HG03571 (cell line): ENCODE measurements around the gene PHF20.
"Not testable (repeated sequence)": the region's sequence is repeated elsewhere in the genome, so short reads cannot be mapped to it uniquely, and the experiment has no call there.

Source experiments
- ATAC-seq: cut with Tn5 transposase; IDR thresholded peaks from one replicate; pipeline ENCODE4 v1.9.1; 2021; ENCODE audit not compliant: unreplicated experiment

Gene PHF20

DNA sequence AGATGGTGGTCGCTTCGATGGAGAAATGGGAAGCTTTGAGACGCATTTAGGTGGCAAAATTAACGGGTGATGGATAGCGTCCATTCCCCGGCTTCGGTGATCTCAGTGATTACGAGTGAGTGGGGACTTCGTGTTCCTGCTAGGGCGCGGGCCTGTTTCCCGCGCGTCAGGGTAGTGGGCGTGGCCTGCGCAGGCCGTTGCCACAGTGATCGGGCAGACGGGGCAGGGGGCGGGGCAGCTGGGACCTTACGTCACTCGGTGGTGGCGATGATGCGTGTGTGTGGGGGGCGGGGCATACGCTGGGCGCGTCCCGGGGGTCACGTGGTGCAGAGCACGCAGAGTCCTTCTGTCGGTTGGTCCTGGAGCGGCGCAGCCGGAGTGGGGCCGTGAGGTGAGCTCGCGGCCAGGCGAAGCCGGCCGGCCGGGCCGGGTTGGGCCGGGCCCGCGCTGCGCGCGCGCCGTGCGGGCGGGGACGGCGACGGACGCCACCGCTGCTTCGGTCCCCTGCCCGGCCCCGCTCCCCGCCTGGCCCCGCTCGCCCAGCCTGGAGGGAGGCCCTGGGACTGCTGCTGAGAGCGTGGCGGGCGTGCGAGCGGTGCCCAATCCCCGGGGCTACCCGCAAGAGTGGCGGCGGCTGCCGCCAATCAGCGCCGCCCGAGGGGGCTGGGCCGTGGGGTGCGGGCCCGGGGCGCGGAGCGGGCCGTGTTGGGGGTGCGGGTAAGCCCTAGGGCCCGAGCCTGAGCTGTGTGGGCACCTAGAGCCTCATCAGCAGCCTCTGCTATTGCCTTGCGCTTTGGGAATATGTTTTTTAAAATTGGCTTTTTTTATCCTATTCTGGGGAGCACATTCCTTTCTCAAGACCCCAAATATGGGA, at the start of gene PHF20:
Gene PHF20 (plus strand): TSS at position 327 of the 874 bp plus-strand sequence. CDS start 29,508 bp downstream, outside the sequence.
- ATAC-seq, result peak; percentile 72

DNA sequence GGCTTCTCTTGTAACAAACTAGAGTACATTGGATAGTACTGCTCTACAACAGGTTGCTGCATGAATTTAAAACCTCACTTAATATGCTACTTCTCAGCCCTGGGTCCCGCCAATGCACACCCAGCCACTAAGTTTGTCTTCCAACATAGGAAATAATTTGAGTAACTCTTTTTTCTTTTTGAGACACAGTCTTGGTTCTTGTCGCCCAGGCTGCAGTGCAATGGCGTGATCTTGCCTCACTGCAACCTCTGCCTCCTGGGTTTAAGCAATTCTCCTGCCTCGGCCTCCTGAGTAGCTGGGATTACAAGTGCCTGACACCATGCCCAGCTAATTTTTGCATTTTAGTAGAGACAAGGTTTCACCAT, 48.6 kb upstream of the PHF20 start:
- not testable (repeated sequence) for ATAC-seq

DNA sequence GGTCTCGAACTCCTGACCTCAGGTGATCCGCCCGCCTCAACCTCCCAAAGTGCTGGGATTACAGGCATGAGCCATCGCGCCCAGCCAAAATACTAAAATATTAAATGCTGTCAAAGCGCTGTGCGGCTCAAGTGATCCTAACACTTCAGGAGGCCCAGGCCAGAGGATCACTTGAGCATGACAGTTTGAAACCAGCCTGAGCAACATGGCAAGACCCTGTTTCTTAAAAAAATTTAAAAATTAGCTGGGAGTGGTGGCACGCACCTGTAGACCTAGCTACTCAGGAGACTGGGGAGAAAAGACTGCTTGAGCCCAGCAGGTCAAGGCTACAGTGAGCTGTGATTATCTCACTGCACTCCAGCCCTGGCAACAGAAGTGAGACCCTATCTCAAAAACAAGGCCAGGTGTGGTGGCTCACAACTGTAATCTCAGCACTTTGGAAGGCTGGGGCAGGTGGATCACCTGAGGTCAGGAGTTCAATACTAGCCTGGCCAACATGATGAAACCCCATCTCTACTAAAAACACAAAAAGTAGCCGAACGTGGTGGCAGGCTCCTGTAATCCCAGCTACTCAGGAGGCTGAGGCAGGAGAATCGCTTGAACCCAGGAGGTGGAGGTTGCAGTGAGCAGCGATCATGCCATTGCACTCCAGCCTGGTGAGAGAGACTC, 48.0 kb upstream of the PHF20 start:
- not testable (repeated sequence) for ATAC-seq

DNA sequence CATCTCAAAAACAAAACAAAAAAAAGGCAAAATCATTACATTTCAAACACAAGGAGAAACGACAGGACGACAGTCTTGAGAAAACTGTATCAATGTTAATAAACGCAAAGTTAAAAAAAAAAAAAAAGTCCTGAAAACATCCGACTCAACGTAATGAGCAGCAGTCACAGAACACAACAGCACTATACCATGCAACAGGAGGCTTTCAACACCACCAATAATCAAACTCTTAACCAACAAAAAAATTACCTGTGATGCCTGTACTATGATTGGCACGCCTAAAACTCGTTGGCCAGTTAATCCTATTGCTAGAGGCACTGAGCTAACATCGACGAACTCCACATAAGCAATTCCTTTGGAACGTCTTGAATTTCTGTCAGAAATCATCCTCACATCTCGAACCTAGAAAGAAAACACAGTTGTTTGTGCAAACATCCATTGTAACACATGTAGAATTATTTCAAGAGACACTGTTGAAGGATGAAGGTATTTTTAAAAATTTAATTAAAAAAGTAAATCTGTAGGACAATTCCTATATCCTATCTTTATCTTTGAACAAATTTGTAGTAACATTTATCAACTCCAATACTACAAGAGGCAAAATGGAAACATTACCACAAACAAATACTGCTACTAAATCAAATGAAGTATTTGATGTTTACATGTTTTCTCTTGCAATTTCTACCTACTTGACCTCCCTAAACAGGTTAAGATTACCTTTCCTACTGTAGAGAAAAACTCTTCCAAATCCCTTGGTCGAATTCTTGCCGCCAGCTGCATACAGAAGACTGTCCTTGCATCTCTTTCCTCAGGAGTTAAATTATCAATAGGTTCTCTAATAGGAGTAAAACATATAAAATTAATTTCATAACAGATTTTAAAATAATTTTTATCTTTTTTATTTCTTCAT, 47.2 kb upstream of the PHF20 start:
- ATAC-seq, result no peak

DNA sequence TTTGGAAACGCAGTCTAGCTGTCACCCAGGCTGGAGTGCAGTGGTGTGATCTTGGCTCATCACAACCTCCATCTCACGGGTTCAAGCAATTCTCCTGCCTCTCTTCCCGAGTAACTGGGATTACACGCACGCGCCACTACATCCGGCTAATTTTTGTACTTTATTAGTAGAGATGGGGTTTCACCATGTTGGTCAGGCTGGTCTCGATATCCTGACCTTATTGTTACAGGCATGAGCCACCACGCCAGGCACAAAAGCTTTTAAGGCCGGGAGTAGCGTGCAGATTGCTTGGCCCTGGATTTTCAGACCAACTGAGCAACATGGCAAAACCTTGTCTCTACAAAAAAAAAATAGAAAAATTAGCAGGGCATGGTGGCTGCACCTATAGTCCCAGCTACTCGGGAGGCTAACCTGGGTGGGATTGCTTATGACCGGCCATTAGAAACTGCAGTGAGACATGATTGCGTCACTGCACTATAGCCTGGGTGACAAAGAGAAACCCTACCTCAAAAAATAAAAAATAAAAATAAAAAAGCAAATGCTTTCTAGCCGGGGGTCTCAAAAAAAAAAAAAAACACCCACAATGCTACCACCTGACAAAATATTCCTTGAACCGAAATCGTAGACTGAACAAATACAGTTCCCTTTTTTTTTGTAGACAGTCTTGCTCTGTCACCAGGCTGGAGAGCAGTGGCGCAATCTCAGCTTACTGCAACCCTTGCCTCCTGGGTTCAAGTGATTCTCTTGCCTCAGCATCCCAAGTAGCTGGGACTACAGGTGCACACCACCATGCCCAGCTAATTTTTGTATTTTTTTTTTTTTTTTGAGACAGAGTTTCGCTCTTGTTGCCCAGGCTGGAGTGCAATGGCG, 44.7 kb upstream of the PHF20 start:
- ATAC-seq, result no peak

DNA sequence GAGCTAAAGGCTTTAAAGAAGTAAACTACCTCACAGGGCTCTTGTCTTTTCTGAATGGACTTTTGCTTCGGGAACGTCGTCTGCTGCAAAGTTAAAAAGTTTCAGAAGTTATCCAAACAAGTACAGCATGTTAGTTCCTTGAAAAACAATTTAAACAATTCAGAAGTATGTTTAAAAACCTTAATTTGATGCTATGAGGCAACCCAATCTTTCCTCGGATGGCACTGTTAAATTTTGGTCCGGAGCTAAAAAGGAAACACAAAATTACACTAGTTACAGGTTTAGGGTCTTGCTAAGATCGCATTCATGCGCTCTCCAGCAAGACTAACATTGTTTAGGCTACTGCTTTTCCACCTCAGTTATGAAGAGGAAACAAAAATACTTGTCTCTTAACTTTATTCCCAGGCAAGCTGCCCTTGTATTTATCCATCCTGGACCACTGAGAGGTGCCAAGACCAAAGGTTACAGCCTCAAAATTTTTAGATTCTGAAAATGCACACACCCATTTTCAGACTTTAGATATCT, 42.5 kb upstream of the PHF20 start:
- no peak for ATAC-seq

DNA sequence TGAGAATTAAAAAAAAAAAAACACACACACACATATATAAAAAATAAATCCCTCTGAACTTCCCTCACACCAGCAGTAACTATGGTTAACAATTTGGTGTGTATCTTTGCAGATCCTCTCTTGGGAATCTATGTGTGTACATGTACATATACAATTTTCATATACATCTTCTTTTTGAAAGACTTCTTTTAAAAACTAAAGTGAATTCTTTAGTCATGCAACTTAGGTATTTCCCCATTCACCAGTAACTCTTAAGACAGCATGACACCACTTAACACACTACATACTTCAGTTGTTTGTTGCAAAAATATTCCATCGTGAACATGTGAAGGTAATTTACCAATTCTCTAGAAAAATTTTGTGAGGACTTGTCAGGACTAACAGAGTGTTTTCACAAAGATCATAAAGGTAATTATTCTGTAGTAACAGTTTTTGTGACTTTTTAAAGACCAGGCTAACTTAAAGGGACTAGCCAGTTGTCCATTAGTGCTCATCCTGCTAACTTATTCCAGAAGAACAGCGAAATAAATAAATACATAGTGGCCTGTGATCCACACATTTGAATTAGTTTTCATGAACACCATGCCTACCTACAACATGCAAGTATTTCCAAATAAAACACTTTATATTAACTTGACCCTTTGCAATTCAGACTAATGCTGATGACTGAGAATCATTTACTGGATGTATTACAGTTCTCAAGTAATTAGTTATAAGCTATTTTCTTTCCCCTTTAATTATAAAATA, 41.8 kb upstream of the PHF20 start:
- no peak for ATAC-seq

DNA sequence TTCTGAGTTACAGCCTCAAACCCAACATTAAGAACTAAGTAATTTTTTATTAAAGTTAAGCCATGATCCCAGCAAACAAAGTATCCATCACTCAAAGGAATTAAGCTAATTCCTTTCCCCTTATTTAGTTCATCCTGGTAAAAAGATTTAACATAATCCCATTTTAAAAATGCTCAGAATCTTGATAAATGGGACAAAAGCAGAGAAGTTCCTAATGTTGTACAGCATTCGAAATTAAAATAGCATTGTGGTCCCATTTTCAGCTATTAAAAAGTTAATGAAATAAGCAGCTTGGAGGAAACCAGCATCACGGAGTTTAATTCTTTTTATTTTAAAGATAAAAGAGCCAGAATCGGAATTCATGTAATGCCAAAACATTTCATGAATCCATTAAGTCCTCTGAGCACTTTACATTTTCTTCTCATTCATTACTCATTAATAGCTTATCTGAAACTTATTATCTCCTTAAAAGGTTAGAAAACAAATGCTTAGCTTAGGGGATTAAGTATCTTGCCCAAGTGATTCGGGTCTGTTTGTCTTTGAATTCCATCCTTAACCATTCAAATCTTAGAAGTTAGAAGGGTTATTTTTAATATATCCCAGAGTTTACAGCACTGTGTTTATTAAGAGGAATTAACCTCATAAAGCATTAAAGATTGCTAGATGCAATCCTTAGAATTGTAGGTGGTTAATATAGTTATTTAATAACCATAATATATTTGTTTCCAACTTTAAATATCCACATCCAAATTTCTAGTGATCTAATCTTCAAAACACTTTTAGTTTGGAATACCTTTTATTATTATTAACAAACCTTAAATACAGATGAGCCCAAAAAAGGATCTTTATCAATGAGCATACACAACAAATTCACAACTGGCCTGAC, 41.0 kb upstream of the PHF20 start:
- ATAC-seq, result no peak

DNA sequence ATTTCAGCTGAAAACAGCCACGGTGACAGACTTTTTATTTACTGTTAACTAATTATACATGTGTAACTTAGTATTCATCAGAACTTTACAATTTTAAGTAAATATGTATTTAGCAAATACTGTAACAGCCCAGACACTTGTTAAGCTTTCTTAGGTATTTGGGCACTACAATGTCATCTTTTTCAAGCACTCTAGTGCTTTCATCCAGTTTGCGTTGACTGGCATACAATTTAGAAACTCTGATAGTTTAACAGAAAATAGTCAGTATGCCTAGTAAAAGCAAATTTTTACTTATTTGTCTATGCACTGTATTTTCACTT, 40.4 kb upstream of the PHF20 start:
- ATAC-seq, result no peak

DNA sequence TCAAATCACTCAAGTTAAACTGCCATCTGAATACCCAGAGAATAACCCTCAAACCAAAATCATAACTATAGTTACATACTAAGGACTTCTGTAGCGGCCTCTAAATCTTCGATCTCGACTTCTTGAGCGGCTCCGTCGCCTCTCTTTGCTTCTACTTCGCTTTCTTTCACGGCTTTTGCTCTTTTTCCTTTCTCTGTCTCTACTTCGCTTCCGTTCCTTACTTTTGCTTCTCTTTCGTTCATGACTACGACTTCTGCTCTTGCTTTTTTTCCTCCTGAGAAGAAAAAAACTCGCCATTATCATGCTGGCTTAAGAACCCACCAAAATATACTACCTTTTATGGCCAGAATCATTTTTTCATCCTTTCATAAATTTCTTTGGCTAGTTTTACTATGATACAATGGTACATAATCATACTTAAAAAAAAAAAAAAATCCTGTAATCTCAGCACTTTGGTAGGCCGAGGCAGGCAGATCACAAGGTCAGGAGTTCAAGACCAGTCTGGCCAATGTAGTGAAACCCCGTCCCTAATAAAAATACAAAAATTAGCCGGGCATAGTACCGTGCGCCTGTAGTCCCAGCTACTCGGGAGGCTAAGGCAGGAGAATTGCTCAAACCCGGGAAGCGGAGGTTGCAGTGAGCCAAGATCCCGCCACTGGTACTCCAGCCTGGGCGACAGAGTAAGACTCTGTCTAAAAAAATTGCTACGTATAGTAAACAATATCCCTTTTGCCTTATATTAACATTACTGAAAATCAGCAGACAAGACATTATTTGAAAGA, 39.8 kb upstream of the PHF20 start:
- no peak for ATAC-seq

DNA sequence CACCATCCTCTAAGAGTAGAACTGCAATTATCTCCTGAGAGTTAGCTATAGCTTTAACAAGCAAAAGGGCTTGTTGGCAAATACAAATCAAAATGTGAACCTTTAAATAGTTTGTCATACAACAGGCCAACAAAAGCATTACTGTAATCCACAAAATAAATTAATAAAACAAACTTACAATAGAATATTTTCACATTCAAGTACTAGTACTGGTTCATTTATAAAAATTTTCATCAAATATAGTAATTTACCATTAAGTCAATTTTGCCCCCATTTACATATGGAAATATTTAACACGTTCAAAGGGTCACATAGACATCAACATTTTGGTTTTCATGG, 39.2 kb upstream of the PHF20 start:
- ATAC-seq, result no peak

DNA sequence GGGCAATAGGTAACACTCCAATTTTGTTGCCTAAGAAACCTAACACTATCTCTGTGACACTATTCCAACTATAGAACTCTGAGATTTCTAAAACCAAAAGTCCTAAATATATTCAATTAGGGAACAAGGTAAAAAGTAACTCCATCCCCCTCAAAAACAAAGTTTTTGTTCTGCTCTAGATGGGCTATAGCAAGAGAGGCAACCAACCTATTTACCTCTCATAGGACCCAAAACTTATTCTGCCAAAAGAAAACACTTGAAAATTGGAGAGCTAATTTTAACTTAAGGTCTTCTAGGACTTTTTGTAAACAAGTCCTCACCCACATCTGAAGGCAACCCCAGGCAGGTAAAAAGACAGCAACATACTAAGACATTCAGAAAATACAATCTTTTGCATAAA, 37.4 kb upstream of the PHF20 start:
- ATAC-seq, result no peak

DNA sequence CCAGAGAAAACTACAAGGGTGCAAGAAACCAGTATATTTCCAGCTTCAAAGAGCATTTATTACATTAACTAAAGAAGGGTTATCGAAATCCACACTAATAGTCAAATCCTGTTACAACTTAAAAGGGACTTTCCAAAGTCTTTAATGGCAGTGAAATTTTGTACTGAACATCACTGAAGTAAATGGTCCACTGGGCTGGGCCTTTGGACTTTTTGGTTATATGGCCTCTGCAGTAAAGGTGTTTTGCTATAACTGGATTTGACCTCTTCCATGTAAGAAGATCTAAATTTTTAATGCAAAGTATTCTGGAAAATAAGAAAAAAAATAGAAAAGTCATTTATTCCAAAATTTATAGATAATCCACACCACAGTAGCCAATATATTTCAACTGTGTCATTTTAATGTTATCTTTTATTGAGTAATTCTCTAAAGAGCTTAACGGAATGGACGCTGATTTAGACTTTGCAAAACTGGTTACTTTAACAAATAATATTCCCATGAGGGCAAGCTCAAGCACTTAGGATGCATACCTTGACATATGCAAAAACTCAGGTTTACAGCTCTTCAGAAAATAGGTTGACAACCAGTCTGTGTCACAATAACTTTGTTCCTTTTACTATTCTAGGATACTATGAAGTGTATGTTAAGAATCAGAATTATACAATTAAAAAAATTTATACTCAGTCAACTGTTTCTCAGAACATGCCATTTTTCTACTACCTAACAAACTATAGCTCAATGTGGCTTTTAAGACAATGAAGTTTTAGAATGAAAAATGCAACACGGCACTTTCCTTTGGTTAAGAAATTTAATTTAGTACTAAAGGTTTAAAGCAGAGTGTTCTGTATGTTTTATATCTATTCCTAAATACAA, 36.8 kb upstream of the PHF20 start:
- no peak for ATAC-seq

DNA sequence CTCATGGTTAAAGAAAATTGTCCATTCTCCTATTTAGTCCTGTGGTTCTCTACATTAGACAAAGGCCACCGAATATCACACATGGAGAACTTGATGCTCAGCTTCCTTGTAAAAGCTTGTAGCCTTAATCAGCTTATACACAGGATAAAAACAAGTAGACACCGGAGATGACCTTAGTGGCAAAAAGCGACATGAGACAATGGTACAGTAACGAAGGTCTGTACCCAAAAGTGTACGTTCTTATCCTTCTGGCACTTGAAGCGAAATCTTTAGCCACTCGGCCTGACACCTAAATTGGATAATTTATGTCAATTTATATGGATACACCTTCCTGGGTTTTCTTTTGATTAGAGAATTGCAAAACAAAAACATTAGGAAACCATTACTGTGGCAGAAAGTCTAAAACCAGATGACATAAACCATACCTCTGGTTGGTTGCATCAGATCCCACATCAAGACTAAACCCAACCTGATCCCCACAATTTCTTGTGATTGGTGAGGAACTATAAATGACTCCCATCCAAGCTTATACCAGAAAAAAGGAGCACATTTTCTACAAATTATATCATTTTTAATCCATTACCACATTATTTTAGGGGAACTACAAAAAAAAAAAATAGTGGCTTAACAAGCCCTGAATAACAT, 35.9 kb upstream of the PHF20 start:
- ATAC-seq, result no peak

DNA sequence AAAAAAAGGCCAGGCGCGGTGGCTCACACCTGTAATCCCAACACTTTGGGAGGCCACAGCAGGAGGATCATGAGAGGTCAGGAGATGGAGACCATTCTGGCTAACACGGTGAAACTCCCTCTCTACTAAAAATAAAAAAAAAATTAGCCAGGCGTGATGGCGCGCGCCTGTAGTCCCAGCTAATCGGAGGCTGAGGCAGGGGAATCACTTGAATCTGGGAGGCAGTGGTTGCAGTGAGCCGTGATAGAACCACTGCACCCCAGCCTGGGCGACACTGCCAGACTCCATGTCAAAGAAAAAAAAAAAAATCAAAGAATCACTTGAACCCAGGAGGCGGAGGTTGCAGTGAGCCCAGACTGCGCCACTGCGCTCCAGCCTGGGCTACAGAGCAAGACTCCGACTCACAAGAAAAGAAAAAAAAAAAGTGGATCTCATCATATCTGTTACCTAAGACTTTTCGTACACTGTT, 33.9 kb upstream of the PHF20 start:
- no peak for ATAC-seq

DNA sequence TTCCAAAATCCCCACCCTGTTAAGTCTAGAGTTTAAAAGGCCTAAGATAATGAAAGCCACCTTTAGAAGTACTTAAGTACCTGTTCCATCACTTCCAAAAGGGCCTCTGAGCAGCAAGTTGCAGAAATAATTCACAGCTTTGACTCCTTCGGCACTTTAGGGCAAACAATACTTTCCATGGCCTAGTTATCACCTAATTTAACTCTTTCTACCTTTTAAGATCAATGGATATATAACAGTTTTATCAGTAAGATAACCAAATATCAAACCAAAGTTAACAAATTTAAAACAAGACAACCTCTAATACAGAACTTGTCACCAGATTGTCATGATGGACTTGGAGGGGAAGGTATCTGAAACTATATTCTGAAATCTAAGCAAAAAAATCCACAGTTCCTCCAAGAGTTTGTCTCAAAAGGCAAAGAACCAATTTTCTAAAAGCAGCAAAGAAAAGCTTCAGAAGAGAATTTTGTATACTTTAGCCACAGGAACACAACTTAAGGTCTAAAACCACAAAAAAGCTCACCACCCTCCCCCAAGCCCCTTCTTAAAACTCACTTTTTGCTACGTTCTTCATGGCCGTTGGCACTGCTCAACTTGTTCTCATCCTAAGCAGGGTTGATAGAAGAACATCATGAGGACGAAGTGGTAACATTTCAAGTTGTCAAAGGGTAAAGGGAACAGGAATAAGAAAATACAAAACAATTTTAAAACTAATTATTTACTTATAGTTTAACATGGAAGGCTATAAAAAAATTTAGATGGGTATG, 33.2 kb upstream of the PHF20 start:
- no peak for ATAC-seq
